ENCODE results near the gene CACNG1. TPM values are rescaled to one million over a fixed set of nuclear protein-coding genes. Genes with fewer than 3 reads are reported as not detected.

CACNG1 gene
- total and polyA plus RNA-seq, 2 of the 4 experiments (the other 2 are of a cell fraction) = not detected

GRCh38 chr17:67056746-67057490, 12.6 kb downstream of the CACNG1 start:
- Histone ChIP-seq H3K27me3 (ENCODE audit: control insufficient read depth, insufficient read depth, low read length) (peaks cover 4% of the 10 kb centered on the region), H3K4me2 (ENCODE audit: low read depth, low read length) (no peak overlapping the region), H2BK120ac (ENCODE audit: low read depth, low read length) (no peak overlapping the region), H2BK15ac (ENCODE audit: low read depth, low read length) (no peak overlapping the region), H4K5ac (ENCODE audit: low read depth, low read length) (no peak overlapping the region), H3K4me1 (ENCODE audit: control insufficient read depth, insufficient read depth, low read length) (no peaks in the 10 kb centered on the region), H2AK9ac (replicated peaks; ENCODE audit: low read depth, low read length, poor library complexity) (no peak overlapping the region), H3K14ac (replicated peaks; ENCODE audit: low read depth, low read length) (no peak overlapping the region), H4K91ac (ENCODE audit: insufficient read depth, low read depth, low read length) (no peak overlapping the region), H3K23ac (ENCODE audit: low read depth, low read length) (no peak overlapping the region), H3K27ac (ENCODE audit: insufficient read depth, low read length) (no peak overlapping the region), H2AK5ac (ENCODE audit: low read depth, low read length) (no peak overlapping the region), H4K20me1 (ENCODE audit: insufficient read depth, low read length) (0 out of 2 replicates have a peak, but pooled peaks cover 4% of the 10 kb centered on the region), H3K79me1 (ENCODE audit: low read depth in 1 of 2, low read length in 2 of 2) (no peaks in the 10 kb centered on the region), H2BK5ac (ENCODE audit: low read depth, low read length, poor library complexity, severe bottlenecking) (no peak overlapping the region), H3K9ac (ENCODE audit: low read depth, low read length) (no peak overlapping the region), H3K56ac (ENCODE audit: extremely low read depth, insufficient read depth, low read length) (no peak overlapping the region), H2BK20ac (ENCODE audit: low read depth, low read length) (no peak overlapping the region), H3K4me3 (ENCODE audit: insufficient read depth, low read depth, low read length) (no peak overlapping the region), H3K9me1 (ENCODE audit: insufficient read depth, low read length) (peaks cover 5% of the 10 kb centered on the region), H2AFZ (replicated peaks; ENCODE audit: low read length, poor library complexity) (no peak overlapping the region), H3K36me3 (ENCODE audit: control insufficient read depth, insufficient read depth, low read length) (no peaks in the 10 kb centered on the region), H4K8ac (ENCODE audit: low read depth in 2 of 2, low read length in 2 of 2) (no peak overlapping the region), H3K18ac (ENCODE audit: low read depth, low read length) (no peak overlapping the region), H3K9me3 (ENCODE audit: control insufficient read depth, insufficient read depth, low read length) (no peaks in the 10 kb centered on the region), H3K4ac (ENCODE audit: low read depth, low read length) (no peak overlapping the region)
- no peak for DNase-seq
- dilution Hi-C loops (cut with HindIII; ENCODE audit: low sequenced_read_pairs, unreplicated experiment) = no loop called here
- CTCF ChIA-PET = no interaction called here
- intact Hi-C loops (cut with micrococcal nuclease) = no loop called here
- no peak for ATAC-seq (ENCODE audit: low read depth)
- TF ChIP-seq RCOR1 (IDR thresholded peaks at IDR 0.05; ENCODE audit: insufficient replicate concordance, low read length) (no peak), RFX5 (IDR thresholded peaks at IDR 0.05; ENCODE audit: low read depth, low read length) (no peak), MAFK (IDR thresholded peaks at IDR 0.05; ENCODE audit: low read depth, low read length) (no peak), CEBPB (IDR thresholded peaks at IDR 0.05; ENCODE audit: low read depth, low read length) (no peak), RAD21 (IDR thresholded peaks at IDR 0.05; ENCODE audit: low read length) (no peak), USF2 (IDR thresholded peaks at IDR 0.05; ENCODE audit: low read depth, low read length) (no peak), CTCF (conservative IDR thresholded peaks at IDR 0.05; ENCODE audit: low read depth, low read length) (no peak), FOS (IDR thresholded peaks at IDR 0.05; ENCODE audit: low read depth, low read length) (no peak)
- in situ Hi-C loops (cut with MboI; ENCODE audit: low sequenced_read_pairs) = no loop called here
- no TSS peak for BruUV-seq (replicated peaks)
- POLR2A ChIA-PET (ENCODE audit: unreplicated experiment) = no interaction called here
- 85% methylated on average over 7 of the region's 18 CpGs; no CpG with 5 or more reads in 1 of the 2 experiments for WGBS, 2 experiments (ENCODE audit: extremely low coverage in 2 of 2, insufficient read length in 1 of 2)

Data from IMR-90 (cell line).